K562 (cell line): ENCODE measurements around the gene SUCLG1. TPM values are rescaled to one million over a fixed set of nuclear protein-coding genes. Genes with fewer than 3 reads are reported as not detected.

Experiments used
- ATAC-seq: fragments of 200-7000 bp; cut with Tn5 transposase; 3 replicates; pipeline ENCODE4 v1.9.1; 2020; ENCODE audit warnings: moderate library complexity
- BruUV-seq: library from RNA; stranded (reverse); fragments of 400-500 nt; replicated peaks from 2 replicates; lab custom pipeline; 2021; lab: Mats Ljungman, UMichigan
- CTCF ChIA-PET: fragments of 300-600 bp; formaldehyde crosslinking; extraction: SDS; loops from one replicate; lab custom pipeline; 2021; ENCODE audit warnings: low intra/inter-chr PET ratio; lab: Yijun Ruan, JAX
- POLR2A ChIA-PET: fragments of 300-600, 350-650 bp; sonication (Branson Sonifier 250); formaldehyde crosslinking; extraction: SDS; loops from one replicate; lab custom pipeline; 2021; ENCODE audit warnings: antibody characterized with exemption, inconsistent platforms; lab: Yijun Ruan, JAX
- DNase-seq, 4 experiments: peaks; one replicate each; pipeline versions ENCODE4 v3.0.0 to v3.0.0-alpha.2; 2011 to 2018; ENCODE audit warnings: low spot score in 3 of 4, mixed read lengths in 3 of 4; ENCODE audit errors: extremely low read depth in 1 of 4
- FAIRE-seq: peaks from 2 replicates; lab custom pipeline; 2011; peaks lifted over from hg19 to GRCh38; lab: Jason Lieb, UNC
- H2AFZ ChIP-seq: 2 replicates; pipeline ENCODE4 v1.6.0; 2011; ENCODE audit warnings: low read depth, low read length, control low read depth, inconsistent platforms
- H3K27ac ChIP-seq: fragments of 200-600 bp; 3 replicates; pipeline ENCODE4 v1.8.0; 2011; ENCODE audit warnings: low read depth, mild to moderate bottlenecking, control low read depth, inconsistent platforms, low read length, moderate library complexity, mixed read lengths; ENCODE audit errors: extremely low read depth
- H3K27me3 ChIP-seq, 2 experiments: fragments of 300-600 bp in 1 of 2; 2 replicates in 1 of 2; 3 replicates in 1 of 2; pipeline versions ENCODE4 v1.6.0 to v1.8.0; 2011; ENCODE audit warnings: inconsistent platforms in 2 of 2, low read length in 2 of 2, mild to moderate bottlenecking in 1 of 2, mixed read lengths in 1 of 2, moderate library complexity in 1 of 2; ENCODE audit not compliant: control insufficient read depth in 2 of 2, insufficient read depth in 2 of 2
- H3K36me3 ChIP-seq: fragments of 300-600 bp; 3 replicates; pipeline ENCODE4 v1.8.0; 2011; ENCODE audit warnings: mild to moderate bottlenecking, low read length, inconsistent platforms; ENCODE audit not compliant: control insufficient read depth, insufficient read depth
- H3K4me1 ChIP-seq, 2 experiments: fragments of 200-600 bp in 1 of 2; replicated peaks in 1 of 2; 2 replicates in 1 of 2; 3 replicates in 1 of 2; pipeline versions ENCODE4 v1.5.1 to v1.8.0; 2011; ENCODE audit warnings: inconsistent platforms in 2 of 2, low read length in 2 of 2, mild to moderate bottlenecking in 1 of 2, mixed read lengths in 1 of 2, moderate library complexity in 1 of 2; ENCODE audit not compliant: control insufficient read depth in 2 of 2, insufficient read depth in 2 of 2
- H3K4me2 ChIP-seq: 2 replicates; pipeline ENCODE4 v1.6.1; 2011; ENCODE audit warnings: low read length, control low read depth, inconsistent platforms, mixed read lengths; ENCODE audit not compliant: insufficient read depth
- H3K4me3 ChIP-seq: fragments of 200-600 bp; sonication (generic), shearing (Covaris generic); 2 replicates; pipeline ENCODE4 v1.5.1; 2016; ENCODE audit warnings: control low read depth, inconsistent platforms
- H3K79me2 ChIP-seq: fragments of 200-600 bp; 3 replicates; pipeline ENCODE4 v1.8.0; 2011; ENCODE audit warnings: low read length, inconsistent platforms; ENCODE audit not compliant: control insufficient read depth, insufficient read depth
- H3K9ac ChIP-seq, 2 experiments: 2 replicates each; pipeline versions ENCODE4 v1.6.0 to v1.6.1; 2011; ENCODE audit warnings: low read depth in 2 of 2, low read length in 2 of 2, control low read depth in 1 of 2, inconsistent platforms in 1 of 2, mild to moderate bottlenecking in 1 of 2, mixed read lengths in 1 of 2; ENCODE audit not compliant: insufficient read depth in 1 of 2
- H3K9me1 ChIP-seq: one replicate; pipeline ENCODE4 v1.6.0; 2011; ENCODE audit warnings: inconsistent platforms, mild to moderate bottlenecking, low read length, moderate library complexity; ENCODE audit not compliant: control insufficient read depth, insufficient read depth
- H3K9me3 ChIP-seq: replicated peaks from 2 replicates; pipeline ENCODE4 v1.5.1; 2011; ENCODE audit warnings: low read depth, low read length, inconsistent platforms; ENCODE audit not compliant: control insufficient read depth, insufficient read depth
- H4K20me1 ChIP-seq: replicated peaks from 2 replicates; pipeline ENCODE4 v1.6.1; 2011; ENCODE audit warnings: low read length, inconsistent platforms, mixed read lengths; ENCODE audit not compliant: control insufficient read depth, insufficient read depth
- CHD1 ChIP-seq: fragments of 200-600 bp; sonication (generic); IDR thresholded peaks from one replicate; pipeline ENCODE4 v1.6.1; 2012; ENCODE audit warnings: mild to moderate bottlenecking, moderate library complexity, low read length, inconsistent platforms
- CSDE1 ChIP-seq, 2 experiments: fragments of 450-650 bp; IDR thresholded peaks; 2 replicates each; pipeline ENCODE4 v1.6.1; 2016; ENCODE audit warnings: mild to moderate bottlenecking in 1 of 2
- EP400 ChIP-seq: fragments of 450-650 bp; IDR thresholded peaks from 2 replicates; pipeline ENCODE4 v1.6.1; 2017; ENCODE audit warnings: antibody characterized with exemption, mild to moderate bottlenecking, moderate library complexity
- MAX ChIP-seq: sonication (generic); formaldehyde crosslinking; IDR thresholded peaks from 2 replicates; pipeline ENCODE4 v1.9.0; 2022; ENCODE audit warnings: mild to moderate bottlenecking, missing genetic modification reagents
- MLLT1 ChIP-seq, 2 experiments: fragments of 450-650 bp; IDR thresholded peaks; 2 replicates each; pipeline ENCODE4 v1.6.1; 2016
- NCOA1 ChIP-seq: fragments of 450-650 bp; IDR thresholded peaks from 2 replicates; pipeline ENCODE4 v1.6.1; 2016; ENCODE audit warnings: low read depth
- PPARD ChIP-seq: fragments of 250-450 bp; sonication (Bioruptor Pico); IDR thresholded peaks from 2 replicates; pipeline ENCODE4 v1.8.0; 2022; ENCODE audit warnings: inconsistent platforms, mild to moderate bottlenecking, moderate library complexity
- RB1 ChIP-seq: fragments of 450-650 bp; IDR thresholded peaks from 2 replicates; pipeline ENCODE4 v1.6.1; 2017; ENCODE audit warnings: low read depth, mild to moderate bottlenecking
- SNRNP70 ChIP-seq: fragments of 200-400 bp; formaldehyde crosslinking; optimal IDR thresholded peaks from 2 replicates; pipeline ENCODE3; 2017; ENCODE audit warnings: low read depth, low read length
- ZKSCAN1 ChIP-seq: fragments of 150-350 bp; IDR thresholded peaks from 2 replicates; pipeline ENCODE4 v1.6.1; 2016; ENCODE audit warnings: low read depth, low read length
- ZNF224 ChIP-seq: sonication (generic); formaldehyde crosslinking; IDR thresholded peaks from 2 replicates; pipeline ENCODE4 v1.8.0; 2022; ENCODE audit warnings: mild to moderate bottlenecking, missing genetic modification reagents
- WGBS: fragments of 100-300 bp; shearing (Covaris generic); methylation state at CpG from one replicate; pipeline ENCODE4 v1.1.6; 2016; ENCODE audit warnings: low coverage, mixed read lengths; ENCODE audit not compliant: insufficient coverage; ENCODE audit errors: missing lambda C conversion rate; 5-methylcytosine and 5-hydroxymethylcytosine counted together
- in situ Hi-C: fragments of 300-500 bp; cut with MboI; formaldehyde crosslinking; loops from 4 replicates; pipeline ENCODE4 v1.15.0; 2018; ENCODE audit warnings: inconsistent platforms, mixed read lengths
- intact Hi-C: fragments of 100-400 bp; cut with micrococcal nuclease; formaldehyde crosslinking; loops from 2 replicates; pipeline ENCODE4 v1.14.2; 2022
- polyA plus RNA-seq, 8 experiments: library from polyadenylated mRNA; depleted of rRNA in 4 of 8; stranded (reverse) in 5 of 8; unstranded in 3 of 8; fragments of >200 nt; fragmentation: Nextera tagmentation in 2 of 8; fragmentation: Illumina TruSeq in 1 of 8; extraction: Ambion mirVana in 2 of 8; extraction: Trizol in 1 of 8; gene quantifications; 2 replicates each; pipeline versions ENCODE4 v1.2.1 to v1.2.3, GENCODE V29; 2011 to 2014; ENCODE audit warnings: inconsistent platforms in 1 of 8, missing spikeins in 1 of 8
- total RNA-seq, 7 experiments: library from RNA; depleted of rRNA in 6 of 7; stranded (reverse); fragments of >200 nt in 6 of 7; fragmentation: Illumina TruSeq in 2 of 7; extraction: Trizol in 2 of 7; gene quantifications; 2 replicates each; pipeline versions ENCODE4 v1.2.1 to v1.2.3, GENCODE V29; 2011 to 2021; ENCODE audit warnings: low replicate concordance in 1 of 7
- TF ChIP-seq, protein P1 (sequence below): fragments of 250-450 bp; sonication (Bioruptor Pico); IDR thresholded peaks from 2 replicates; pipeline ENCODE4 v1.4.0; 2020; ENCODE audit warnings: mild to moderate bottlenecking, moderate library complexity, borderline replicate concordance
- TF ChIP-seq, protein P2 (sequence below): sonication (generic); formaldehyde crosslinking; IDR thresholded peaks from 2 replicates; pipeline ENCODE4 v1.8.1; 2023; ENCODE audit warnings: missing genetic modification reagents, mild to moderate bottlenecking, borderline replicate concordance

Gene SUCLG1
- total and polyA plus RNA-seq, 9 of the 15 experiments (the other 6 are each of a cell fraction or from before 2014, with no cell fraction given), result 90.5 to 325 (median 115) TPM

DNA sequence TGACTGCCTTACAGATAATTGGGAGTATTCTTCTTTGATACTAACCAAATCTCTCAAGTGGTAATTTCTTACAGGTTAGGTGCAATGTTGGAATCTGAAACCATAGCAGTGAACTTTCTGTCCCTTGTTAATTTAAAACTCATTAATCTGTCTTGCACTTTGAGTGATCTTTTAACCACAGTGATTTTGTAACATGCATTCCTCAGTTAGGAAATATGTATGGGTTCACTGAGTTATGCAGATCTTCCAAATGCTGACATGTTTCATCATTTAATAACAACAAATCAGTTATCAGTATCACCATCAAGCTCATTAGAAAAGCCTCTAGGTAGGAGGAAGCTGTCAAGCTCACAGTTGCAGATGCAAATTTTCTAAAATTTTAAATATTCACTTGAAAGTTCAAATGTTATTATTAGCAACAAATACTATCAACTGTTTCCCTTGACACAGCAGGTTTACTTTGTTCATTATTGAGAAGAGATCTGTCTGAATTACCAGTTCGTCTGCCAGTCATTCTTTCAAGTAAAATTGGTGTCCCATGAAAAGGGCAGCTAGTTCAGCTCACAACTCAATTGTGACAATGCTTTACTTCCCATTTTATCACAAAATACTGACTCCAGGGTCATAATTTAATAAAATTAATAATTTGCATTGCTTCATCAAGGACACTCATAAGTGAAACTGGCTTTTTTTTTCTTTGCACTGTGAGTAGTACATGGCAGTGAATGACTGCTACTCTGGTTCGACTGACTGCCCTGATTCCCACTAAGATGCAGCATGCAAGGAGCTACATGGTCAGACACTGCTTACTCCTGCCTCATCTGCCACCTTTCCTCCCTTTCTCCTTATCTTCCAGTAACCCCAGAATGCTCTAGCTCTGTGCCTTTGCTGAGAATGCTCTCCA lies 31.6 kb downstream of the SUCLG1 start:
- Histone ChIP-seq H3K79me2 (no peaks in the 10 kb centered on the region), H3K9ac (no peak overlapping the region), H3K4me1 (no peaks in the 10 kb centered on the region), H4K20me1 (no peaks in the 10 kb centered on the region), H3K36me3 (peaks cover 88% of the 10 kb centered on the region), H2AFZ (no peak overlapping the region), H3K27me3 (no peaks in the 10 kb centered on the region), H3K27ac (no peak overlapping the region), H3K9me1 (peaks cover 3% of the 10 kb centered on the region), H3K4me2 (no peak overlapping the region), H3K4me3 (no peak overlapping the region), H3K9me3 (no peaks in the 10 kb centered on the region)
- POLR2A ChIA-PET, result no interaction called here
- no peak for ATAC-seq
- no peak for DNase-seq
- BruUV-seq, result no TSS peak
- CTCF ChIA-PET, result no interaction called here
- intact Hi-C loops (no loop called here), in situ Hi-C loops (no loop called here)
- WGBS, result 62% methylated on average over 2 of the region's 2 CpGs
- FAIRE-seq, result peak; percentile 19
- TF ChIP-seq, protein P1, sequence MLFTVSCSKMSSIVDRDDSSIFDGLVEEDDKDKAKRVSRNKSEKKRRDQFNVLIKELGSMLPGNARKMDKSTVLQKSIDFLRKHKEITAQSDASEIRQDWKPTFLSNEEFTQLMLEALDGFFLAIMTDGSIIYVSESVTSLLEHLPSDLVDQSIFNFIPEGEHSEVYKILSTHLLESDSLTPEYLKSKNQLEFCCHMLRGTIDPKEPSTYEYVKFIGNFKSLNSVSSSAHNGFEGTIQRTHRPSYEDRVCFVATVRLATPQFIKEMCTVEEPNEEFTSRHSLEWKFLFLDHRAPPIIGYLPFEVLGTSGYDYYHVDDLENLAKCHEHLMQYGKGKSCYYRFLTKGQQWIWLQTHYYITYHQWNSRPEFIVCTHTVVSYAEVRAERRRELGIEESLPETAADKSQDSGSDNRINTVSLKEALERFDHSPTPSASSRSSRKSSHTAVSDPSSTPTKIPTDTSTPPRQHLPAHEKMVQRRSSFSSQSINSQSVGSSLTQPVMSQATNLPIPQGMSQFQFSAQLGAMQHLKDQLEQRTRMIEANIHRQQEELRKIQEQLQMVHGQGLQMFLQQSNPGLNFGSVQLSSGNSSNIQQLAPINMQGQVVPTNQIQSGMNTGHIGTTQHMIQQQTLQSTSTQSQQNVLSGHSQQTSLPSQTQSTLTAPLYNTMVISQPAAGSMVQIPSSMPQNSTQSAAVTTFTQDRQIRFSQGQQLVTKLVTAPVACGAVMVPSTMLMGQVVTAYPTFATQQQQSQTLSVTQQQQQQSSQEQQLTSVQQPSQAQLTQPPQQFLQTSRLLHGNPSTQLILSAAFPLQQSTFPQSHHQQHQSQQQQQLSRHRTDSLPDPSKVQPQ (CRISPR knock-in tag), result no peak
- no peak for TF ChIP-seq PPARD
- no peak for TF ChIP-seq SNRNP70
- TF ChIP-seq ZKSCAN1, result no peak
- no peak for TF ChIP-seq CHD1
- TF ChIP-seq EP400, result no peak
- no peak for TF ChIP-seq MLLT1 (IDR thresholded peaks at IDR 0.05)
- TF ChIP-seq, protein P2, sequence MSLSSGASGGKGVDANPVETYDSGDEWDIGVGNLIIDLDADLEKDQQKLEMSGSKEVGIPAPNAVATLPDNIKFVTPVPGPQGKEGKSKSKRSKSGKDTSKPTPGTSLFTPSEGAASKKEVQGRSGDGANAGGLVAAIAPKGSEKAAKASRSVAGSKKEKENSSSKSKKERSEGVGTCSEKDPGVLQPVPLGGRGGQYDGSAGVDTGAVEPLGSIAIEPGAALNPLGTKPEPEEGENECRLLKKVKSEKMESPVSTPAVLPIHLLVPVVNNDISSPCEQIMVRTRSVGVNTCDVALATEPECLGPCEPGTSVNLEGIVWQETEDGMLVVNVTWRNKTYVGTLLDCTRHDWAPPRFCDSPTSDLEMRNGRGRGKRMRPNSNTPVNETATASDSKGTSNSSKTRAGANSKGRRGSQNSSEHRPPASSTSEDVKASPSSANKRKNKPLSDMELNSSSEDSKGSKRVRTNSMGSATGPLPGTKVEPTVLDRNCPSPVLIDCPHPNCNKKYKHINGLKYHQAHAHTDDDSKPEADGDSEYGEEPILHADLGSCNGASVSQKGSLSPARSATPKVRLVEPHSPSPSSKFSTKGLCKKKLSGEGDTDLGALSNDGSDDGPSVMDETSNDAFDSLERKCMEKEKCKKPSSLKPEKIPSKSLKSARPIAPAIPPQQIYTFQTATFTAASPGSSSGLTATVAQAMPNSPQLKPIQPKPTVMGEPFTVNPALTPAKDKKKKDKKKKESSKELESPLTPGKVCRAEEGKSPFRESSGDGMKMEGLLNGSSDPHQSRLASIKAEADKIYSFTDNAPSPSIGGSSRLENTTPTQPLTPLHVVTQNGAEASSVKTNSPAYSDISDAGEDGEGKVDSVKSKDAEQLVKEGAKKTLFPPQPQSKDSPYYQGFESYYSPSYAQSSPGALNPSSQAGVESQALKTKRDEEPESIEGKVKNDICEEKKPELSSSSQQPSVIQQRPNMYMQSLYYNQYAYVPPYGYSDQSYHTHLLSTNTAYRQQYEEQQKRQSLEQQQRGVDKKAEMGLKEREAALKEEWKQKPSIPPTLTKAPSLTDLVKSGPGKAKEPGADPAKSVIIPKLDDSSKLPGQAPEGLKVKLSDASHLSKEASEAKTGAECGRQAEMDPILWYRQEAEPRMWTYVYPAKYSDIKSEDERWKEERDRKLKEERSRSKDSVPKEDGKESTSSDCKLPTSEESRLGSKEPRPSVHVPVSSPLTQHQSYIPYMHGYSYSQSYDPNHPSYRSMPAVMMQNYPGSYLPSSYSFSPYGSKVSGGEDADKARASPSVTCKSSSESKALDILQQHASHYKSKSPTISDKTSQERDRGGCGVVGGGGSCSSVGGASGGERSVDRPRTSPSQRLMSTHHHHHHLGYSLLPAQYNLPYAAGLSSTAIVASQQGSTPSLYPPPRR (CRISPR knock-in tag), result no peak
- TF ChIP-seq NCOA1, result no peak
- no peak for TF ChIP-seq CSDE1 (IDR thresholded peaks at IDR 0.05)
- TF ChIP-seq RB1, result no peak
- no peak for TF ChIP-seq MAX (CRISPR knock-in tag)
- TF ChIP-seq ZNF224 (CRISPR knock-in tag), result no peak
